ENCODE measurements around the gene CAMK4.

Gene CAMK4

GRCh38 chr5:111233052-111233374 lies 8.8 kb downstream of the CAMK4 start:
- no peak for TF ChIP-seq CTCF (IDR thresholded peaks at IDR 0.05; ENCODE audit: control insufficient read depth, insufficient read depth, low read depth, low read length, missing control alignments)
- DNase-seq (ENCODE audit: low read depth), result no peak
- no peak overlapping the region for H3K4me3 ChIP-seq (ENCODE audit: control insufficient read depth, low read depth, low read length)

GRCh38 chr5:111234125-111234524 lies 9.9 kb downstream of the CAMK4 start:
- H3K4me3 ChIP-seq (ENCODE audit: control insufficient read depth, low read depth, low read length), result no peak overlapping the region
- no peak for DNase-seq (ENCODE audit: low read depth)
- TF ChIP-seq CTCF (IDR thresholded peaks at IDR 0.05; ENCODE audit: control insufficient read depth, insufficient read depth, low read depth, low read length, missing control alignments), result no peak

- no peak overlapping the region for H3K4me3 ChIP-seq (ENCODE audit: control insufficient read depth, low read depth, low read length)
- no peak for TF ChIP-seq CTCF (IDR thresholded peaks at IDR 0.05; ENCODE audit: control insufficient read depth, insufficient read depth, low read depth, low read length, missing control alignments)
- no peak for DNase-seq (ENCODE audit: low read depth)
These were observed 11.5 kb downstream of the CAMK4 start for GRCh38 chr5:111235635-111236034.

GRCh38 chr5:111236348-111236747 lies 12.2 kb downstream of the CAMK4 start:
- DNase-seq (ENCODE audit: low read depth), result no peak
- no peak overlapping the region for H3K4me3 ChIP-seq (ENCODE audit: control insufficient read depth, low read depth, low read length)
- no peak for TF ChIP-seq CTCF (IDR thresholded peaks at IDR 0.05; ENCODE audit: control insufficient read depth, insufficient read depth, low read depth, low read length, missing control alignments)

- DNase-seq (ENCODE audit: low read depth), result no peak
- H3K4me3 ChIP-seq (ENCODE audit: control insufficient read depth, low read depth, low read length), result no peak overlapping the region
- TF ChIP-seq CTCF (IDR thresholded peaks at IDR 0.05; ENCODE audit: control insufficient read depth, insufficient read depth, low read depth, low read length, missing control alignments), result no peak
These were observed 12.8 kb downstream of the CAMK4 start for GRCh38 chr5:111236995-111237394.

GRCh38 chr5:111237470-111237869 lies 13.3 kb downstream of the CAMK4 start:
- no peak for TF ChIP-seq CTCF (IDR thresholded peaks at IDR 0.05; ENCODE audit: control insufficient read depth, insufficient read depth, low read depth, low read length, missing control alignments)

More at GRCh38 chr5:111237470-111237869, 13.3 kb downstream of the CAMK4 start:
- no peak overlapping the region for H3K4me3 ChIP-seq (ENCODE audit: control insufficient read depth, low read depth, low read length)
- no peak for DNase-seq (ENCODE audit: low read depth)
